H9 (cell line): ENCODE measurements around the gene GRID1. TPM values are rescaled to one million over a fixed set of nuclear protein-coding genes. Genes with fewer than 3 reads are reported as not detected.

Experiments used
- DNase-seq: peaks from one replicate; pipeline ENCODE4 v3.0.0-alpha.2; 2017
- H2AFZ ChIP-seq: one replicate; pipeline ENCODE4 v1.6.1; 2013; ENCODE audit warnings: mild to moderate bottlenecking, low read length, control low read depth, moderate library complexity
- H2AK5ac ChIP-seq: 2 replicates; pipeline ENCODE4 v1.6.1; 2013; ENCODE audit warnings: low read length, control low read depth, mixed read lengths; ENCODE audit not compliant: insufficient read length
- H2BK120ac ChIP-seq: one replicate; pipeline ENCODE4 v1.6.1; 2013; ENCODE audit warnings: low read depth, mild to moderate bottlenecking, low read length, control low read depth, inconsistent platforms; ENCODE audit not compliant: poor library complexity, severe bottlenecking
- H2BK12ac ChIP-seq: 2 replicates; pipeline ENCODE4 v1.6.1; 2013; ENCODE audit warnings: low read length, control low read depth, mixed read lengths, low read depth; ENCODE audit not compliant: insufficient read length
- H2BK15ac ChIP-seq: 2 replicates; pipeline ENCODE4 v1.6.1; 2013; ENCODE audit warnings: low read depth, low read length, control low read depth
- H2BK20ac ChIP-seq: one replicate; pipeline ENCODE4 v1.6.1; 2013; ENCODE audit warnings: low read depth, mild to moderate bottlenecking, low read length, control low read depth, inconsistent platforms; ENCODE audit not compliant: poor library complexity, severe bottlenecking
- H2BK5ac ChIP-seq: 2 replicates; pipeline ENCODE4 v1.6.1; 2013; ENCODE audit warnings: low read length, control low read depth, mixed read lengths; ENCODE audit not compliant: insufficient read length
- H3K14ac ChIP-seq: 2 replicates; pipeline ENCODE4 v1.6.1; 2013; ENCODE audit warnings: low read length, control low read depth; ENCODE audit not compliant: insufficient read depth
- H3K18ac ChIP-seq: 2 replicates; pipeline ENCODE4 v1.6.1; 2013; ENCODE audit warnings: low read depth, mild to moderate bottlenecking, mixed read lengths, low read length, control low read depth; ENCODE audit not compliant: insufficient read length
- H3K23ac ChIP-seq: 2 replicates; pipeline ENCODE4 v1.6.1; 2013; ENCODE audit warnings: low read length, control low read depth, mixed read lengths, low read depth; ENCODE audit not compliant: insufficient read length
- H3K23me2 ChIP-seq: 2 replicates; pipeline ENCODE4 v1.6.1; 2013; ENCODE audit warnings: low read depth, mild to moderate bottlenecking, mixed read lengths, low read length, control low read depth; ENCODE audit not compliant: insufficient read length, poor library complexity, severe bottlenecking
- H3K27ac ChIP-seq: 2 replicates; pipeline ENCODE4 v1.5.1; 2013; ENCODE audit warnings: low read length, control low read depth, mixed read lengths, low read depth; ENCODE audit not compliant: insufficient read length
- H3K27me3 ChIP-seq: 2 replicates; pipeline ENCODE4 v1.6.1; 2013; ENCODE audit warnings: low read length, control low read depth, inconsistent platforms; ENCODE audit not compliant: insufficient read depth
- H3K4ac ChIP-seq: 2 replicates; pipeline ENCODE4 v1.6.1; 2013; ENCODE audit warnings: low read depth, mild to moderate bottlenecking, control low read depth, inconsistent platforms, low read length, moderate library complexity
- H3K4me1 ChIP-seq: 2 replicates; pipeline ENCODE4 v1.6.1; 2013; ENCODE audit warnings: low read length, control low read depth, inconsistent platforms; ENCODE audit not compliant: insufficient read depth
- H3K4me2 ChIP-seq: 2 replicates; pipeline ENCODE4 v1.6.1; 2013; ENCODE audit warnings: low read length, control low read depth, mixed read lengths; ENCODE audit not compliant: insufficient read length, insufficient read depth
- H3K56ac ChIP-seq: 2 replicates; pipeline ENCODE4 v1.6.1; 2013; ENCODE audit warnings: low read depth, mild to moderate bottlenecking, mixed read lengths, low read length, control low read depth; ENCODE audit not compliant: insufficient read length
- H3K79me1 ChIP-seq: 2 replicates; pipeline ENCODE4 v1.6.1; 2013; ENCODE audit warnings: low read depth, mild to moderate bottlenecking, moderate library complexity, low read length, control low read depth, inconsistent platforms; ENCODE audit not compliant: insufficient read depth, poor library complexity, severe bottlenecking
- H3K79me2 ChIP-seq: 2 replicates; pipeline ENCODE4 v1.6.1; 2013; ENCODE audit warnings: low read length, control low read depth, inconsistent platforms; ENCODE audit not compliant: insufficient read depth
- H3K9ac ChIP-seq: 2 replicates; pipeline ENCODE4 v1.6.1; 2013; ENCODE audit warnings: low read length, control low read depth, mixed read lengths; ENCODE audit not compliant: insufficient read length; ENCODE audit errors: extremely low read depth
- H3K9me3 ChIP-seq: one replicate; pipeline ENCODE4 v1.6.1; 2013; ENCODE audit warnings: low read depth, low read length, inconsistent platforms; ENCODE audit not compliant: control insufficient read depth
- H3T11ph ChIP-seq: one replicate; pipeline ENCODE4 v1.6.1; 2013; ENCODE audit warnings: mild to moderate bottlenecking, low read length, control low read depth, inconsistent platforms
- H4K20me1 ChIP-seq: one replicate; pipeline ENCODE4 v1.6.1; 2013; ENCODE audit not compliant: control insufficient read depth, insufficient read length, insufficient read depth
- H4K5ac ChIP-seq: 2 replicates; pipeline ENCODE4 v1.6.1; 2013; ENCODE audit warnings: low read depth, mild to moderate bottlenecking, mixed read lengths, low read length, control low read depth; ENCODE audit not compliant: insufficient read length
- H4K8ac ChIP-seq: replicated peaks from 2 replicates; pipeline ENCODE4 v1.6.1; 2013; ENCODE audit warnings: low read length, control low read depth, mixed read lengths, low read depth; ENCODE audit not compliant: insufficient read length
- H4K91ac ChIP-seq: 2 replicates; pipeline ENCODE4 v1.6.1; 2013; ENCODE audit warnings: low read depth, mild to moderate bottlenecking, moderate library complexity, mixed read lengths, low read length, control low read depth; ENCODE audit not compliant: insufficient read length
- H3K27ac Mint-ChIP-seq, 3 experiments: 2 replicates in 2 of 3; 3 replicates in 1 of 3; pipeline ENCODE4 v1.8.0; 2020 to 2021; ENCODE audit warnings: mixed read lengths in 3 of 3, mild to moderate bottlenecking in 1 of 3, moderate library complexity in 1 of 3
- H3K27me3 Mint-ChIP-seq: 2 replicates; pipeline ENCODE4 v1.8.0; 2021; ENCODE audit warnings: low read depth, mild to moderate bottlenecking, moderate library complexity, mixed read lengths
- H3K36me3 Mint-ChIP-seq, 3 experiments: 2 replicates in 2 of 3; 3 replicates in 1 of 3; pipeline ENCODE4 v1.8.0; 2020 to 2021; ENCODE audit warnings: low read depth in 3 of 3, mixed read lengths in 3 of 3; ENCODE audit not compliant: insufficient read depth in 1 of 3
- H3K4me1 Mint-ChIP-seq, 2 experiments: 2 replicates each; pipeline ENCODE4 v1.8.0; 2020; ENCODE audit warnings: mixed read lengths in 2 of 2
- H3K4me3 Mint-ChIP-seq, 2 experiments: 2 replicates in 1 of 2; 3 replicates in 1 of 2; pipeline ENCODE4 v1.8.0; 2020 to 2021; ENCODE audit warnings: mild to moderate bottlenecking in 2 of 2, mixed read lengths in 2 of 2, moderate library complexity in 1 of 2
- H3K9me3 Mint-ChIP-seq, 2 experiments: 2 replicates in 1 of 2; 3 replicates in 1 of 2; pipeline ENCODE4 v1.8.0; 2020; ENCODE audit warnings: mild to moderate bottlenecking in 2 of 2, mixed read lengths in 2 of 2, moderate library complexity in 1 of 2
- CTCF ChIP-seq: fragments of 200-600 bp; sonication (generic); conservative IDR thresholded peaks from 3 replicates; pipeline ENCODE4 v1.8.0; 2021; ENCODE audit warnings: antibody characterized with exemption, mild to moderate bottlenecking
- WGBS: extraction: QIAGEN DNeasy Blood & Tissue Kit; methylation state at CpG from one replicate; pipeline ENCODE4 v1.1.7; 2013; ENCODE audit warnings: missing lambda C conversion rate, low lambda C conversion rate, mixed read lengths; ENCODE audit not compliant: insufficient read length; ENCODE audit errors: extremely low coverage; 5-methylcytosine and 5-hydroxymethylcytosine counted together
- total RNA-seq: library from RNA; stranded (reverse); gene quantifications from 2 replicates; pipeline ENCODE4 v1.2.1, GENCODE V29; 2021

The GRID1 gene
- total RNA-seq, 1 experiment from 2014 or later, result 0.35 TPM

GRCh38 chr10:86371116-86371515 is 4.5 kb upstream of the GRID1 start:
- no peak overlapping the region for H2BK15ac ChIP-seq
- no peak overlapping the region for H3K14ac ChIP-seq
- H3K56ac ChIP-seq, result no peak overlapping the region
- H2BK120ac ChIP-seq, result no peak overlapping the region
- H3K27ac ChIP-seq, result no peak overlapping the region
- TF ChIP-seq CTCF, result no peak
- H3K9me3 Mint-ChIP-seq, result no peaks in the 10 kb centered on the region
- no peak overlapping the region for H3K4me2 ChIP-seq
- H3K4me3 Mint-ChIP-seq, result no peak overlapping the region
- peak; percentile 5 for DNase-seq
- H4K5ac ChIP-seq, result no peak overlapping the region
- H3K79me2 ChIP-seq, result no peaks in the 10 kb centered on the region
- no peak overlapping the region for H4K91ac ChIP-seq
- no peak overlapping the region for H2AK5ac ChIP-seq
- peaks cover 30% of the 10 kb centered on the region for H3K27me3 ChIP-seq
- no CpG with 5 or more reads among the region's 7 CpGs for WGBS
- peaks cover 0 to 4% of the 10 kb centered on the region in 2 experiments; a peak in 2 of 4 replicates for H3K4me1 Mint-ChIP-seq
- no peaks in the 10 kb centered on the region for H3K36me3 Mint-ChIP-seq
- H4K8ac ChIP-seq, result no peak overlapping the region
- no peak overlapping the region for H2AFZ ChIP-seq
- H3K27me3 Mint-ChIP-seq, result peaks cover 90% of the 10 kb centered on the region
- H3T11ph ChIP-seq, result no peak overlapping the region
- no peak overlapping the region for H3K23ac ChIP-seq
- no peaks in the 10 kb centered on the region for H4K20me1 ChIP-seq
- H3K79me1 ChIP-seq, result no peaks in the 10 kb centered on the region
- peaks cover 5% of the 10 kb centered on the region for H3K23me2 ChIP-seq
- H3K18ac ChIP-seq, result no peak overlapping the region
- no peaks in the 10 kb centered on the region for H3K9me3 ChIP-seq
- no peak overlapping the region for H3K4ac ChIP-seq
- no peak overlapping the region for H2BK5ac ChIP-seq
- H2BK20ac ChIP-seq, result no peak overlapping the region
- H3K4me1 ChIP-seq, result no peaks in the 10 kb centered on the region
- H2BK12ac ChIP-seq, result no peak overlapping the region
- H3K27ac Mint-ChIP-seq, result no peak overlapping the region
- no peak overlapping the region for H3K9ac ChIP-seq
